IPS-20b (cell line): ENCODE results near the gene TNRC18.
A peak's percentile ranks its signal among the peaks of the same experiment; 100 is the strongest.
"Not testable (repeated sequence)": the region's sequence is repeated elsewhere in the genome, so short reads cannot be mapped to it uniquely, and the experiment has no call there.

Experiments used
- H3K27ac ChIP-seq: one replicate; pipeline ENCODE4 v1.5.1; 2013; ENCODE audit warnings: low read length
- H3K27me3 ChIP-seq: 2 replicates; pipeline ENCODE4 v1.6.1; 2013; ENCODE audit warnings: mild to moderate bottlenecking, low read length, inconsistent platforms; ENCODE audit not compliant: insufficient read depth
- H3K36me3 ChIP-seq: 2 replicates; pipeline ENCODE4 v1.6.1; 2013; ENCODE audit warnings: low read depth, mild to moderate bottlenecking, inconsistent platforms, low read length, moderate library complexity; ENCODE audit not compliant: insufficient read depth
- H3K4me1 ChIP-seq: 2 replicates; pipeline ENCODE4 v1.6.1; 2013; ENCODE audit warnings: mild to moderate bottlenecking, control low read depth, inconsistent platforms, low read length, moderate library complexity; ENCODE audit not compliant: insufficient read depth
- H3K4me3 ChIP-seq: 2 replicates; pipeline ENCODE4 v1.5.1; 2013; ENCODE audit warnings: mild to moderate bottlenecking, low read length, inconsistent platforms
- H3K9ac ChIP-seq: 2 replicates; pipeline ENCODE4 v1.6.1; 2013; ENCODE audit warnings: low read depth, mild to moderate bottlenecking, inconsistent platforms, low read length, moderate library complexity
- H3K9me3 ChIP-seq: 2 replicates; pipeline ENCODE4 v1.6.1; 2013; ENCODE audit warnings: mild to moderate bottlenecking, low read depth, low read length, inconsistent platforms; ENCODE audit not compliant: insufficient read depth

TNRC18 gene

DNA sequence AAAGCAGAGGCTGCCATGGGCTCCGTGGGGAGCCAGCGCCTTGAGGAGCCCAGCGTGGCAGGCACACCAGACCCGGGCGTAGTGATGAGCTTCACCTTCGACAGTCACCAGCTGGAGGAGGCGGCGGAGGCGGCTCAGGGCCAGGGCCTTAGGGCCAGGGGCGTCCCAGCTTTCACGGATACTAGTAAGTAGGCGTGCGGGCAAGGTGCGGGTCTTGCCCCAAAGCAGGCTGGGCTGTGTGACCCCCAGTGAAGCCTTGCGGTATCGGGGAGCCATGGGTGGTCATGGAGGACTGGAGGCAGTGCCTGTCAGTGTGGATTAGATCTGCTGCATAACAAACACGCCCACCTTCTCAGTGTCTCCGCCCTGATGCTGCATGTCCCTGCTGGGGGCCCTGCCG is 135.8 kb downstream of the TNRC18 start:
- no peak overlapping the region for H3K9ac ChIP-seq
- H3K4me3 ChIP-seq = no peak overlapping the region
- H3K36me3 ChIP-seq = 0 out of 2 replicates have a peak, but pooled peaks cover 5% of the 10 kb centered on the region
- no peaks in the 10 kb centered on the region for H3K9me3 ChIP-seq
- peaks cover 16% of the 10 kb centered on the region for H3K27me3 ChIP-seq
- no peak overlapping the region for H3K27ac ChIP-seq
- H3K4me1 ChIP-seq = no peaks in the 10 kb centered on the region

- not testable (repeated sequence) for H3K27ac ChIP-seq, H3K4me3 ChIP-seq, H3K4me1 ChIP-seq, H3K9me3 ChIP-seq, H3K9ac ChIP-seq, H3K36me3 ChIP-seq
- H3K27me3 ChIP-seq = peaks cover 16% of the 10 kb centered on the region
Observed at GRCh38 chr7:5287373-5287772, 136.3 kb downstream of the TNRC18 start.

GRCh38 chr7:5286933-5287332 is 136.7 kb downstream of the TNRC18 start:
- Histone ChIP-seq H3K4me3 (no peak overlapping the region), H3K27me3 (peaks cover 16% of the 10 kb centered on the region), H3K9ac (no peak overlapping the region), H3K36me3 (0 out of 2 replicates have a peak, but pooled peaks cover 5% of the 10 kb centered on the region), H3K9me3 (no peaks in the 10 kb centered on the region), H3K27ac (no peak overlapping the region), H3K4me1 (no peaks in the 10 kb centered on the region)

DNA sequence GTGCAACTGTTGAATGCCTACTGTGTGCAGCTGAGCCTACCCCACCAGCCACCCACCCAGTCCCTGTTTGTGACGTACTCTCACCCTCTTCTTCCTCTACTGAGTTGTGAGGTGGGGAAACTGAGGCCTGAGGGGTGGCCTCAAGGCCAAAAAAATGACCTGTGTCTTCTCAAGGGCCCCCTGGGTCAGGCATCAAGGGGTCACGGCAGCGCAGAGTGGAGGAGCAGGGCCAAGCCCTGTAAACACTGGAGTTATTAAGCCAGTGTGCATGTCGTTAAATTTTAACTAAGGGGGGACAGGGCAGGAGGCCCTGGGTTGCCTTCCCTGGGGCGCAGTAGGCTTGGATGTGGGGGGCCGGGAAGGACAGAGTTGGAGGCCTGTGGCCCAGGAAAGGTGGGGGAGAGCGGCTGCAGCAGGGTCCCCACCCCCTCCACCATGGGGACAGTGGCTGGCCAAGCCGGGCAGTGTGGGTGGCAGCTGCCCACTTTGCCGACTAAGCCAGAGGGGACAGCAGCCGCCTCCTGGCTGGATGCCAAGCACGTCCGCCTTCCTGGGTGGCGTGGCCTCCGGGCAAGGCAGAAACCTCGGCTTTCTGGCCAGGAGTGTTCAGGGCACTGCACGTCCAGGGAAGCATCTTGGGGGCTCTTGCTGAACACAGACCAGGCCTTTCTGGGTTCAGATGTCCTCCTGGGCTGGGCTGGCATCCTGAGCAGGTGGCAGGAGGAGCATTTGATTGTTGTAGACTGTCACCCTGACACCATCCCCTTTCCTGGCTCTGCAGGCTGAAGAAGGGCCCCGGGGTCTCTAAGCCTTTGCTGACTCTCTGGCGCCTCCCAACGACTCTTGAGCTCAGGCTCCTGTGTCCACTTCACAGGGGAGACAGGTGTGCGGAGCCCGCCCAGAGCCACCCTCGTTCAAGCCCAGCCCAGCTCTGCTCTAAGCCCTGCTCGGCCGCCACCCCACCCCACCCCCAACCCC is 139.0 kb downstream of the TNRC18 start:
- no peak overlapping the region for H3K9ac ChIP-seq
- H3K36me3 ChIP-seq = 0 out of 2 replicates have a peak, but pooled peaks cover 5% of the 10 kb centered on the region
- H3K27ac ChIP-seq = no peak overlapping the region
- H3K4me1 ChIP-seq = no peaks in the 10 kb centered on the region
- H3K9me3 ChIP-seq = no peaks in the 10 kb centered on the region
- H3K4me3 ChIP-seq = no peak overlapping the region
- H3K27me3 ChIP-seq = peaks cover 20% of the 10 kb centered on the region

- H3K36me3 ChIP-seq = 0 out of 2 replicates have a peak, but pooled peaks cover 2% of the 10 kb centered on the region
- no peak overlapping the region for H3K27ac ChIP-seq
- peaks cover 20% of the 10 kb centered on the region for H3K27me3 ChIP-seq
- H3K9ac ChIP-seq = no peak overlapping the region
- no peaks in the 10 kb centered on the region for H3K4me1 ChIP-seq
- H3K9me3 ChIP-seq = no peaks in the 10 kb centered on the region
- peak overlapping the region; percentile 66 for H3K4me3 ChIP-seq
Observed at GRCh38 chr7:5283421-5284303, 140.0 kb downstream of the TNRC18 start.

GRCh38 chr7:5282543-5283316 is 140.9 kb downstream of the TNRC18 start, which contains the start of gene SLC29A4:
Gene SLC29A4, plus strand, starts transcription at chr7:5282943. Its CDS starts 4,874 bp downstream, at chr7:5287817.
- Histone ChIP-seq H3K9ac (no peak within 1 kb of the TSS), H3K27ac (no peak within 1 kb of the TSS), H3K9me3 (no peaks in the 10 kb centered on the region), H3K4me3 (peak within 1 kb of the TSS; percentile 66), H3K36me3 (no peaks in the 10 kb centered on the region), H3K4me1 (no peaks in the 10 kb centered on the region), H3K27me3 (peaks cover 20% of the 10 kb centered on the region)

- H3K27ac ChIP-seq, H3K9me3 ChIP-seq, H3K4me3 ChIP-seq, H3K36me3 ChIP-seq, H3K4me1 ChIP-seq, H3K9ac ChIP-seq: not testable (repeated sequence)
- peaks cover 20% of the 10 kb centered on the region for H3K27me3 ChIP-seq
Observed at GRCh38 chr7:5281598-5282500, 141.8 kb downstream of the TNRC18 start.

DNA sequence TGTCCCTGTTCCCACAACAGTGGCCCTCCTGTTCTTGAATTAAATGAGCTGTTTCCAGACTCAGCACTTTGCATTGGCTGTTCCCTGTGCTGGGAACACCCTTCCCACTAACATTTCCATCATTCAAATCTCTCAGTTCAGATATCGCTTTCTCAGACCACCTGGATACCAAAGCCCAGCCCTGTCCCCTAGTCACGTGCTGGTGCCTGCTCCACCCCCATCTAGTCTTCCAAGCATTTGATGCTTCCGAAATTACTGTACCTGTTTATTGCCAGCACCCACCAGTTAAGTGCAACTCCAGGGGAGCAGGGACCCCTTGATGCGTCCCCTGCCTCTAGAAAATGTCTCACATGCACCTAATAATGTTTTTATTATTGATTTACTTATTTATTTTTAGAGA is 143.9 kb downstream of the TNRC18 start:
- H3K27me3 ChIP-seq = peaks cover 18% of the 10 kb centered on the region
- no peaks in the 10 kb centered on the region for H3K9me3 ChIP-seq
- no peak overlapping the region for H3K27ac ChIP-seq
- H3K4me1 ChIP-seq = no peaks in the 10 kb centered on the region
- H3K9ac ChIP-seq = no peak overlapping the region
- H3K4me3 ChIP-seq = no peak overlapping the region
- H3K36me3 ChIP-seq = no peaks in the 10 kb centered on the region

GRCh38 chr7:5278766-5279165 is 144.9 kb downstream of the TNRC18 start:
- Histone ChIP-seq H3K9ac (no peak overlapping the region), H3K9me3 (no peaks in the 10 kb centered on the region), H3K27me3 (peaks cover 9% of the 10 kb centered on the region; the same call in 1 of the 2 replicates), H3K27ac (no peak overlapping the region), H3K36me3 (no peaks in the 10 kb centered on the region), H3K4me1 (no peaks in the 10 kb centered on the region), H3K4me3 (no peak overlapping the region)

- Histone ChIP-seq H3K9me3 (no peaks in the 10 kb centered on the region), H3K27me3 (peaks cover 4% of the 10 kb centered on the region; the same call in 1 of the 2 replicates), H3K9ac (no peak overlapping the region), H3K27ac (no peak overlapping the region), H3K36me3 (no peaks in the 10 kb centered on the region), H3K4me3 (no peak overlapping the region), H3K4me1 (no peaks in the 10 kb centered on the region)
Observed at GRCh38 chr7:5276611-5277010, 147.0 kb downstream of the TNRC18 start.
